Stimulated activated CD4-positive, alpha-beta T cell treated with anti-CD3 and anti-CD28 coated beads, Interleukin-15, amount 100 ng/mL, for 48 hours (primary cell): ENCODE measurements around the gene TMEM8B.
"Not testable (repeated sequence)": the region's sequence is repeated elsewhere in the genome, so short reads cannot be mapped to it uniquely, and the experiment has no call there.

Source experiments
- DNase-seq, 2 donors: peaks; one replicate each; pipeline ENCODE4 v3.0.0-alpha.2; 2020; ENCODE audit warnings: low read depth in 2 of 2

Gene TMEM8B

GRCh38 chr9:35907711-35908503 lies 78.9 kb downstream of the TMEM8B start:
- no peak for DNase-seq

GRCh38 chr9:35908504-35909125 lies 79.6 kb downstream of the TMEM8B start:
- DNase-seq: no peak

GRCh38 chr9:35909274-35909673 lies 80.2 kb downstream of the TMEM8B start, which contains the start of gene SPAAR:
SPAAR (plus strand) TSS chr9:35909490; CDS start chr9:35910464, 974 bp downstream.
- no peak for DNase-seq

GRCh38 chr9:35909687-35910612 lies 80.9 kb downstream of the TMEM8B start:
- no peak for DNase-seq

GRCh38 chr9:35910613-35911359 lies 81.8 kb downstream of the TMEM8B start:
- DNase-seq: peak in 1 of 2 donors; percentile 33

- DNase-seq: no peak
Measured at GRCh38 chr9:35911690-35912089, 82.7 kb downstream of the TMEM8B start.

- no peak for DNase-seq
Measured at GRCh38 chr9:35912791-35913400, 83.9 kb downstream of the TMEM8B start.

- not testable (repeated sequence) for DNase-seq
Measured at GRCh38 chr9:35913429-35913828, 84.4 kb downstream of the TMEM8B start.

- DNase-seq: no peak
Measured at GRCh38 chr9:35914301-35914807, 85.3 kb downstream of the TMEM8B start.
